GM18951 (cell line): ENCODE data around the gene RAB8B.
"Not testable (repeated sequence)": the region's sequence is repeated elsewhere in the genome, so short reads cannot be mapped to it uniquely, and the experiment has no call there.

ENCODE experiments used
- POLR2A ChIP-seq: IDR thresholded peaks from 4 replicates; pipeline ENCODE4 v1.6.1; 2011; ENCODE audit warnings: mild to moderate bottlenecking; ENCODE audit not compliant: insufficient read length, insufficient read depth; ENCODE audit errors: extremely low read depth
- in situ Hi-C: fragments of 300-500 bp; cut with MboI; formaldehyde crosslinking; loops from one replicate; pipeline ENCODE4 v1.12.0; 2022; ENCODE audit warnings: low sequenced_read_pairs, mixed read lengths, inconsistent platforms; ENCODE audit not compliant: unreplicated experiment

Gene RAB8B

GRCh38 chr15:63202861-63203260, 13.5 kb downstream of the RAB8B start:
- in situ Hi-C loops: no loop called here

GRCh38 chr15:63203451-63204090, 14.2 kb downstream of the RAB8B start:
- no peak for TF ChIP-seq POLR2A
- in situ Hi-C loops: no loop called here

More at GRCh38 chr15:63202861-63203260, 13.5 kb downstream of the RAB8B start:
- TF ChIP-seq POLR2A: no peak

- no peak for TF ChIP-seq POLR2A
- in situ Hi-C loops: no loop called here
Observed at GRCh38 chr15:63206079-63206478, 16.7 kb downstream of the RAB8B start.

GRCh38 chr15:63208824-63209223, 19.4 kb downstream of the RAB8B start:
- in situ Hi-C loops: not testable (repeated sequence)

- TF ChIP-seq POLR2A: no peak
- in situ Hi-C loops: no loop called here
Observed at GRCh38 chr15:63210151-63211091, 21.0 kb downstream of the RAB8B start.

- no peak for TF ChIP-seq POLR2A
- in situ Hi-C loops: no loop called here
Observed at GRCh38 chr15:63211092-63211490, 21.7 kb downstream of the RAB8B start.

- in situ Hi-C loops: no loop called here
- no peak for TF ChIP-seq POLR2A
Observed at GRCh38 chr15:63211549-63211948, 22.1 kb downstream of the RAB8B start.

GRCh38 chr15:63212050-63213004, 22.9 kb downstream of the RAB8B start:
- in situ Hi-C loops: no loop called here
- TF ChIP-seq POLR2A: no peak

GRCh38 chr15:63218100-63218808, 28.8 kb downstream of the RAB8B start:
- in situ Hi-C loops: no loop called here
- TF ChIP-seq POLR2A: no peak

- in situ Hi-C loops: no loop called here
- no peak for TF ChIP-seq POLR2A
Observed at GRCh38 chr15:63219196-63219710, 29.8 kb downstream of the RAB8B start.

- TF ChIP-seq POLR2A: no peak
- in situ Hi-C loops: no loop called here
Observed at GRCh38 chr15:63221346-63221745, 31.9 kb downstream of the RAB8B start.

GRCh38 chr15:63223463-63223862, 34.1 kb downstream of the RAB8B start:
- in situ Hi-C loops: no loop called here

GRCh38 chr15:63225381-63225780, 36.0 kb downstream of the RAB8B start:
- in situ Hi-C loops: no loop called here
- TF ChIP-seq POLR2A: no peak

More at GRCh38 chr15:63223463-63223862, 34.1 kb downstream of the RAB8B start:
- no peak for TF ChIP-seq POLR2A
